ENCODE results near the gene MAP3K19.

Gene MAP3K19

DNA sequence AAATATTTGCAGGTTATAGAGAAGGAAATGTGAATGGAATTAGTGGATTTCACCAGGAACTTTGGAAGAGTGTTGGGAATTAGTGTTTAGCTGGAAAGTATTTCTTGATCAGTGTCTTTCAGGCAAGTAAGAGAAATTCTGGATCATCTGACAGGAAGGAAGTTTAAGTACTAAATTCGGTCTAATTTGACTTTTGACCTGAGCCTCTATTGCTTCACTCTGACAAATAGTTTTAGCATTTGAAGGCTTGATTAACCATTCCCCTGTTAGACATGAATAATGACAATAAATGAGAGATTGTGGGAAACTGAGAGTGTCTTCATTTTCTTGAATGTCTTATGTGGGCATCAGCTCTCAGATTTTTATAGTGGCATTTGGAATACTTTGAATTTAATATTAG, 112.6 kb downstream of the MAP3K19 start:
- Mint-ChIP-seq H3K27me3 (no peaks in the 10 kb centered on the region), H3K4me3 (no peak overlapping the region), H3K27ac (no peak overlapping the region), H3K9me3 (no peaks in the 10 kb centered on the region), H3K4me1 (peaks cover 40% of the 10 kb centered on the region)
- ATAC-seq (no peak), DNase-seq (no peak)

DNA sequence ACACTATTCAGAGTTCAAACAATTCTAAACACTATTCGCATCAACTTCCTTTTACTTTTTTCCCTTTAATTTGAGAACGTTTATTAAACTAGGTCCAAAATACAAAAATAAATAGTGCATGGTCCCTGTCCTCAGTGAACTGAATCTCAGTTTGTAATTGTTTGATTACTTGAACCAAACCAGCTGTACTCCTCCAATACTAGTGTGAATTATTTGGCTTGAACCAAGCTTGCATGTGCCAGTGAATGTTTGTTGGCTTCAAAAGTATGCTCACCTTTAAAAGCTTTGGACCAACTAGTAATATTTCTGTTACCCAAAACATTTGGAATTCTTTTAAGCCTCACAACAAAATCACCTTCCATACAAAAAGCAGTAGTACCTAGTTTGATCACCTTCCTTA, 113.1 kb downstream of the MAP3K19 start:
- DNase-seq (no peak), ATAC-seq (no peak)
- Mint-ChIP-seq H3K27me3 (no peaks in the 10 kb centered on the region), H3K27ac (no peak overlapping the region), H3K9me3 (no peaks in the 10 kb centered on the region), H3K4me1 (peaks cover 45% of the 10 kb centered on the region), H3K4me3 (no peak overlapping the region)

DNA sequence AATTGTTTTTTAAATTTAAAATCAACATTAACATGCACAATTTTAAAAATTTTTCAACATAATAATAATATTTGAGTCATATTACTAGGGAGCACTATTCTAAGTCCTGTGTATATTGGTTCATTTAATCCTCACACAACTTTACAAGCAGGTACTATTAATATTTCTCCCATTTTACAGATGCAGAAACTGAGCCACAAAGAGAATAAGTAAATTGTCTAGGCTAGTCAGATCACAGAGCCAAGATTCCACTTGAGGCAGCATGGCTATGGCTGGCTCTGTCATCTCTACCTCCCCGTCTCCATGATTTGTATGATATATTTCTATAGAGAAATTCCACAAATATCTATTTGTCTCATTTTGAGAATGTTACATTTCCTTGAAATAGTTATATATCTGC, 113.5 kb downstream of the MAP3K19 start:
- DNase-seq (no peak), ATAC-seq (no peak)
- H3K27me3 Mint-ChIP-seq = no peaks in the 10 kb centered on the region
- no peak overlapping the region for H3K4me3 Mint-ChIP-seq
- no peak overlapping the region for H3K27ac Mint-ChIP-seq
- H3K9me3 Mint-ChIP-seq = no peaks in the 10 kb centered on the region
- H3K4me1 Mint-ChIP-seq = peaks cover 46% of the 10 kb centered on the region

DNA sequence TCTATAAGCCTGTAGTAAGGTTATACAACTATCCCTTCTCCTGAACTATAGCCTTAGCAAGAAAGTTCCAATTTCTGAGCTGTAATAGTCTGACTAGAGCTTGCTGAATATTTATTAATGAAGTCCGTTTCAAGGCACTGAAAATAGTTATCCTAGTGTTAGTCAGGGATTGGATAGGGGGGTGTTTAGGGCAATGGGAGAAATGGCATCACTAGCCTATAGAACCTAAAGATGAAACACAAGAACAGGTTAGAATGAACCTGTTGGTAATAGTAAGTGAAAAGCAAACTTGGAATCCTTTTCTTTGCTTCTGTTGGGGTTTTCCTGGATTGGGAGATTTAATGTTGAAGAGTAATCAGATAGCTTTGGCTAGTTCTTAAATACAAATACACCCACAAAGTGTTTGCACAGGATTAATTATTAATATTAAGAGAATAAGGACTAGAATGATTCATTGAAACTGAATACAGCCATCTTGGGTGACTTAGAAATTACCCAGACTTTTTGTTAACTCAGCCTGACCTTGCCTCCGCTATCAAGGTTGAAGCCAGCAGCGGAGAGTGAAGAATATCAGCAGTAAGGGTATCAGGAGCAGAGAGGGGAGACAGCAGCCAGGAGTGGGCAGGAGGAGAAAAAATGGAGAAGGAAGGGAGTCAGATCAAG, 114.3 kb downstream of the MAP3K19 start:
- peaks cover 52% of the 10 kb centered on the region for H3K4me1 Mint-ChIP-seq
- no peaks in the 10 kb centered on the region for H3K27me3 Mint-ChIP-seq
- H3K4me3 Mint-ChIP-seq = no peak overlapping the region
- ATAC-seq (no peak), DNase-seq (no peak)
- H3K27ac Mint-ChIP-seq = peak overlapping the region in 1 of 2 donors; percentile 37
- H3K9me3 Mint-ChIP-seq = no peaks in the 10 kb centered on the region

DNA sequence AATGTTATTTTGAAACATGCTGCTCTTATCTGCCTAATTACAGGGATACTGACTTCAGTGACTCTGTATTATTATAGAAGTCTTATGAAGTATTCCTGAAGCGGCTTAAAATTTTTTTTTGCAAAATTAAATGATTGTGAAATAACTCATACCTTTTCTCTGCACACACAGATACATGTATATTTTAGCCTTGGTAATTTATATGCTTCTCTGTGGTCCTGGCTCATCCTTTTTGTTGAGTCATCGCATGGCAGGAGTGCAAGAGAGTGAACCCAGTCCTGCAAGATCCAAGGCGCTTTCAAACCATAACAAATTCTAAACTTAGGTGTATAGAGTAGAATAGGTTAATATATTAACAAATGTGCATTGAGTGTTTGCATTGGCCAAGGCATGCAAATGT, 120.1 kb downstream of the MAP3K19 start:
- ATAC-seq (no peak), DNase-seq (no peak)
- no peaks in the 10 kb centered on the region for H3K27me3 Mint-ChIP-seq
- H3K4me3 Mint-ChIP-seq = no peak overlapping the region
- no peak overlapping the region for H3K27ac Mint-ChIP-seq
- H3K4me1 Mint-ChIP-seq = peaks cover 80% of the 10 kb centered on the region
- H3K9me3 Mint-ChIP-seq = no peaks in the 10 kb centered on the region

DNA sequence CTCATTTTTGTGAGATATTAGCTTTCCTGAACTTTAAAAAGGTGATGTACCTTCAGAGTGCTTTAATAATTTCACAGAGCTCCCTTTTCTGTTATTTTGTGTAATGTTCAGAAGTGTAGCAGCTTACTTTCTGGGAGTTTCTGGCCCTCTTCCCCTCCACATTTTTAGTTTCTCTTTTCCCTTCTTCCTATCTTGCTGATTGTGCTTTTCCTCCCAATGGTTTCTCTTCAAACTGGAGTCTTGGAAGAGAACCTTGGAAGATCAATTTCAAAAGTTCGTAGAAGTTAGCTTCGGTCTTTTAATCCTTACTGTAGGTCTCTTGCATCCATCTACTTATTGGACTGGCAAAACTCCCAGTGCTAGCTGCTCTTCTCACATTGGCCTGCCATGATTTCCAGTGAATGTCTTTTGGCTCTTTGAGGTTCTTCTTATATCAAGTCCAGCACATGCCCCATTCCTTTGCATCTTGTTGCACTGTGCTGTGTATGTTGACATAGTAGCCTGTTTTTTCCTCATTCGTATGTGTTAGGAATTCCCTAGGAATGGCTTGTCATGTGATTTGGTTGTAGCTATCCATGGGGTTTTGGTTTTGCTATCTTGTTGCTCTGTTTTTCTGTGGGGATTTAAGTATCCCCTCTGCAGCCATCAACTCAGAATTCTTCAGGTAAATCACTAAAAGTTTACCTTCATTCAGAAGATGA, 120.9 kb downstream of the MAP3K19 start:
- no peaks in the 10 kb centered on the region for H3K9me3 Mint-ChIP-seq
- peaks cover 81% of the 10 kb centered on the region for H3K4me1 Mint-ChIP-seq
- peak overlapping the region; percentile 1 to 41 for H3K4me3 Mint-ChIP-seq
- H3K27ac Mint-ChIP-seq = no peak overlapping the region
- no peak for DNase-seq
- H3K27me3 Mint-ChIP-seq = no peaks in the 10 kb centered on the region
- ATAC-seq = no peak

DNA sequence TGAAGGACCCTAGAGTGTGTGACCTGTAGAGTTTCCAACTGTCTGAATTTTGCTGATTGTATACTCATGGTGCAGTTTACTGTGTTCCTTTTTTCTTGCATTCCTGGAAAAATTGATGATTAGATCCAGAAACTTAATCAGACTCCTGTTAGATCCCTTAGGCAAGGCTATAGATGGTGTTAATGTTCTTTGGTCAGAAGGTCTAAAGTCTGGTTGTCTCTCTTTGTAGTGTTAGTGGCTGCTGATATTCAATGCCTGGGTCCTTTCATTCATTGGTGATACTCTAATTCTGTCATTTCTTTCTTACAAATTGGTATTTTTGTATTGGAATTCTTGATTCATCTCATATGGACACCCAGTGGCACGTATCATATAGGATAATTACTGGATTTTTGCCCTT, 122.3 kb downstream of the MAP3K19 start:
- Mint-ChIP-seq H3K27me3 (no peaks in the 10 kb centered on the region), H3K27ac (no peak overlapping the region), H3K4me1 (peaks cover 77% of the 10 kb centered on the region), H3K9me3 (no peaks in the 10 kb centered on the region), H3K4me3 (no peak overlapping the region)
- no peak for ATAC-seq
- DNase-seq = no peak

DNA sequence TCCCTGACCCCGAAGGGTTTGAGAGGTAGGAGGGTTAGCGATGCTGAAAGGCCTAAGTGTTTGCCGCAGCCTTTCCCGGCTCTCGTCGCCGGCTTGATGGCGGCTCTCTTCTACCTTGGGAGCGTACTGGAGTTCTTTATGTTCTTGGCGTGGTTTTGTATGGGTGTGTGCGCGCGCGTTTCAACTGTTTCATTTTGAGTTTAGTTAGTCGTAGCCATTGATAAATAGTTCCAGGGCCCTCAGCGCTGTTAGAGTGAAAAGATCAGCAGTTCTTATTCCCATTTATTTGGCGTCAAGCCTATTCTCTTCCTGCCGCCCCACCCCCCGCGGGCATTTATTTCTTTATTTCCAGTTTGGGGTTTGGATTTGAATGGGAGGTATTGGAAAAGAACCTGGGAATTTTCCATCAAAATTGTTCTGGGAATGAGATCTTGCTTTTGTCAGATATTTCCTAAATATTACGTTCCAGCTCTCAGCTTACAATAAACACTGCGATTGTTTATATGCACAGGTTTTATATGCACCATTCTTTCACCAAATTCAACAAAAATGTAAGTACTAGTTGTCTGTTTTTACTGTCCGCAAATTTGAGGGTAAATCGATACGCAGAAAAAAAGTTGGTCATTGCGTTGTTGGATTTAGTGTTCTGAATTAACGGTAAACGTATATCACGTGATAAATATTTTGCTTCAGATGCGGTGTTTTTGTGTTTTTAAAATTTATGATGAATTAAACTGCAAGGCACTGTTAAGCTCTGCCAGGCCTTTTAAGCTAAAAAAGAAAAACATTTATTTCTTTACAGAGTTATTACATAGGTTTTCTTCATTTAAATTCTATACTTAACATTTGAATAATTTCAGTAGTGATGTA, 127.7 kb downstream of the MAP3K19 start:
- Mint-ChIP-seq H3K4me1 (peaks cover 48% of the 10 kb centered on the region), H3K27ac (peak overlapping the region; percentile 99), H3K4me3 (peak overlapping the region; percentile 95 to 97), H3K9me3 (no peaks in the 10 kb centered on the region), H3K27me3 (no peaks in the 10 kb centered on the region)
- DNase-seq (peak; percentile 42 to 59), ATAC-seq (peak; percentile 8)

DNA sequence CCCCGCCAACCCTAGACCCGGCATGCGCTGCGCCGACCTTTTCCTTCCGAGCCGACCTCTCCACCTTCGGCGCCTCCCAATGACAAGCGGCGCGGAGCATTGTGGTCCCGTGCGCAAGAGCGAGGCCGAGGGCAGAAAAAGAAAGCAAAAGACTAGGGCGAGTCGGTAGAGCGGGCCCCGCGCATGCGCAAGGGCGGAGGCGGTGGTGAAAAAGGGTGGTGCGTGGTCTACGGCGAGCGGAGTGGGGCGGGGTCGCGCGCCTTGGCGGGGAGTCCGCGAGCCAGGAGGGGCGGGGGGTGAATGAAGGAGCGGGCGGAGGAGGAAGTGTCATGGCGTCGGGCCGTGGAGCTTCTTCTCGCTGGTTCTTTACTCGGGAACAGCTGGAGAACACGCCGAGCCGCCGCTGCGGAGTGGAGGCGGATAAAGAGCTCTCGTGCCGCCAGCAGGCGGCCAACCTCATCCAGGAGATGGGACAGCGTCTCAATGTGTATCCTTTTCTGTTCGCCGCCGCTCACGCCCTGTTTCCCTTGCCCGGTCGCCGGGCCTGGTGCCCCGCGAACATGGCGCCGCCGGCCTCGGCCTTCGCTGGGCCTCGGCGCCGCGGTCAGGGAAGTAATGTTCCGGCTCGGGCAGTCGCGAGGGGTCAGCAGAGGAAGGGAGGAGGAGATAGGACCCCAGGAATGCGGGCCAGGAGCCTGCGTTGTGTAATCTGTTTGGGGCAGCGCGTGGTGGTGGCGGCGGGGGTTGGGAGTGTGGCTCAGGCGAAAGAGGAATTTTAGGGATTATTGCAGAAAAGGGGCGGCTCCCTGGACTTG, 128.5 kb downstream of the MAP3K19 start, which contains the start of gene CCNT2:
Gene CCNT2, plus strand, starts transcription at position 297 of the 815 bp plus-strand sequence. Its CDS starts 33 bp downstream, at position 330.
- Mint-ChIP-seq H3K27ac (peak within 1 kb of the TSS; percentile 99), H3K9me3 (no peaks in the 10 kb centered on the region), H3K27me3 (no peaks in the 10 kb centered on the region), H3K4me3 (peak within 1 kb of the TSS; percentile 95 to 97), H3K4me1 (peaks cover 39% of the 10 kb centered on the region)
- ATAC-seq (peak; percentile 91), DNase-seq (peak; percentile 100)

DNA sequence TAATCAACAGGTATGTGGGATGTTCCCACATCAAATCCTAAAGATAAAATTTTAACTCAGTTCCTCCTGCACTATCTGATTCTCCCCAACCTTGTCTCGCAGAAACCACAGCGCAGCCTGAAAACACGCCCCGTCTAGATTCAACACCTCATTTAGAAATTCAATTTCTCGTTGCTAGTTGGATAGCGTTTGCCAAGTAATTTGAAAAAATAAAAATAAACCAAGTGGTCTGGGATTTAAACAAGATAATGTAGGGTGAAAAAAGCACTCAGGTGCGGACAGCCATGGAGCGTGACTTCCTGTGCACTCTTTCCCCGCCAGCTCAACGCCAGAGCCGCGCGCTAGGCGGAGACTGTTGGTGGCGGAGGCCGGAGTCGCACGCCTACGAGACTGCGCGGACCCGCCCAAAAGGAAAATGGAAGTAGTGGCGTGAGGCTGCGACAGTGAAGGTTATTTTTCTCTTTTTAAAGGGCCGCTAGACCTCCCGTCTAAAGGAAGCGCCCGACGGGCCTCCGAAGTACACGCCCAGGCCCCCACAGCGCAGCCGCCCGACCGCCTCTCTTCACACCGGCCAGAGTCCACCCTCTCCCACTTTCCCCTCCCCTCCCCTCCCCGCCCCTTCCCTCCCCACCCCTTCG, 129.2 kb downstream of the MAP3K19 start:
- DNase-seq = peak in 1 of 2 donors; percentile 95

DNA sequence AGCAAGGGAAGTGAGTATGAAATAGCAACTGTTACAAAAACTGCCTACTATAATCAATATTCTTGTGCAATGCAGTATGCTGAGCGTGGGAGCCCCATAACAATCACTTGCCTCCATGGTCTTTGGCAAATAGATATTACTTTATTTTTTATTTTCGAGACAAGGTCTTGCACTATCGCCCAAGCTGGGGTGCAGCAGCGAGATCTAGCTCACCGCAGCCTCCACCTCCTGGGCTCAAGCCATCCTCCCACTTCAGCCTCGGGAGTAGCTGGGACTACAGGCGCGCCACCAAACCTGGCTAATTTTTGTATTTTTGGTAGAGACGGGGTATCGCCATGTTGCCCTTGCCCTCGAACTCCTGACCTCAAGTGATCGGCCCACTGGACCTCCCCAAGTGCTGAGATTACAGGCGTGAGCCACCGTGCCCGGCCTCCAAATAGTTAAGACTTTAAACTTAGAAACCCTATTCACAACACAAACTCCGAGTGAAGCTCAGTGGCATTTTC, 129.8 kb downstream of the MAP3K19 start:
- ATAC-seq (no peak), DNase-seq (peak in 1 of 2 donors; percentile 25)
- H3K9me3 Mint-ChIP-seq = no peaks in the 10 kb centered on the region
- H3K4me3 Mint-ChIP-seq = peak overlapping the region; percentile 95 to 97
- peaks cover 26% of the 10 kb centered on the region for H3K4me1 Mint-ChIP-seq
- H3K27me3 Mint-ChIP-seq = no peaks in the 10 kb centered on the region
- peak overlapping the region; percentile 99 for H3K27ac Mint-ChIP-seq

More for the DNA sequence above, 129.2 kb downstream of the MAP3K19 start:
- H3K9me3 Mint-ChIP-seq = no peaks in the 10 kb centered on the region
- H3K4me3 Mint-ChIP-seq = peak overlapping the region; percentile 95 to 97
- H3K4me1 Mint-ChIP-seq = peaks cover 32% of the 10 kb centered on the region
- peak overlapping the region; percentile 99 for H3K27ac Mint-ChIP-seq
- ATAC-seq = peak; percentile 85
- no peaks in the 10 kb centered on the region for H3K27me3 Mint-ChIP-seq
